Transverse colon (tissue), 3 donors: ENCODE results near the gene MRGPRE.
"Not testable (repeated sequence)": the region's sequence is repeated elsewhere in the genome, so short reads cannot be mapped to it uniquely, and the experiment has no call there.

Source experiments
- POLR2A ChIP-seq: fragments of 450-650 bp; IDR thresholded peaks from one replicate; pipeline ENCODE4 v1.6.1; 2016; ENCODE audit warnings: antibody characterized with exemption, mild to moderate bottlenecking, moderate library complexity
- TF ChIP-seq, protein P1 (sequence below), 5 experiments: fragments of 200-600 bp in 3 of 5; fragments of 450-650 bp in 2 of 5; sonication (generic) in 3 of 5; IDR thresholded peaks; 1 replicate in 2 of 5; 2 replicates in 3 of 5; pipeline ENCODE4 v1.5.1; 2016 to 2017; ENCODE audit warnings: antibody characterized with exemption in 5 of 5, inconsistent platforms in 3 of 5, mild to moderate bottlenecking in 2 of 5, moderate library complexity in 1 of 5

- TF ChIP-seq, protein P1, sequence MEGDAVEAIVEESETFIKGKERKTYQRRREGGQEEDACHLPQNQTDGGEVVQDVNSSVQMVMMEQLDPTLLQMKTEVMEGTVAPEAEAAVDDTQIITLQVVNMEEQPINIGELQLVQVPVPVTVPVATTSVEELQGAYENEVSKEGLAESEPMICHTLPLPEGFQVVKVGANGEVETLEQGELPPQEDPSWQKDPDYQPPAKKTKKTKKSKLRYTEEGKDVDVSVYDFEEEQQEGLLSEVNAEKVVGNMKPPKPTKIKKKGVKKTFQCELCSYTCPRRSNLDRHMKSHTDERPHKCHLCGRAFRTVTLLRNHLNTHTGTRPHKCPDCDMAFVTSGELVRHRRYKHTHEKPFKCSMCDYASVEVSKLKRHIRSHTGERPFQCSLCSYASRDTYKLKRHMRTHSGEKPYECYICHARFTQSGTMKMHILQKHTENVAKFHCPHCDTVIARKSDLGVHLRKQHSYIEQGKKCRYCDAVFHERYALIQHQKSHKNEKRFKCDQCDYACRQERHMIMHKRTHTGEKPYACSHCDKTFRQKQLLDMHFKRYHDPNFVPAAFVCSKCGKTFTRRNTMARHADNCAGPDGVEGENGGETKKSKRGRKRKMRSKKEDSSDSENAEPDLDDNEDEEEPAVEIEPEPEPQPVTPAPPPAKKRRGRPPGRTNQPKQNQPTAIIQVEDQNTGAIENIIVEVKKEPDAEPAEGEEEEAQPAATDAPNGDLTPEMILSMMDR (IDR thresholded peaks at IDR 0.05): not testable (repeated sequence)
- TF ChIP-seq POLR2A: not testable (repeated sequence)
These were observed 46.7 kb upstream of the MRGPRE start for GRCh38 chr11:3278922-3279321.
